OCI-LY7 (cell line): ENCODE measurements around the gene GATAD1. TPM values are rescaled to one million over a fixed set of nuclear protein-coding genes. Genes with fewer than 3 reads are reported as not detected.
"Not testable (repeated sequence)": the region's sequence is repeated elsewhere in the genome, so short reads cannot be mapped to it uniquely, and the experiment has no call there.

Experiments
- BruUV-seq: library from RNA; stranded (reverse); fragments of 400-500 nt; replicated peaks from 2 replicates; lab custom pipeline; 2021; lab: Mats Ljungman, UMichigan
- CTCF ChIA-PET: fragments of 300-600 bp; sonication (Branson Sonifier 250); formaldehyde crosslinking; loops from one replicate; lab custom pipeline; 2022; ENCODE audit warnings: antibody characterized with exemption; ENCODE audit not compliant: unreplicated experiment; lab: Charles Lee
- POLR2A ChIA-PET: fragments of 300-600 bp; sonication (Branson Sonifier 250); formaldehyde crosslinking; loops from one replicate; lab custom pipeline; 2022; ENCODE audit warnings: antibody characterized with exemption; lab: Charles Lee
- DNase-seq: peaks from one replicate; pipeline ENCODE4 v3.0.0-alpha.2; 2015; ENCODE audit warnings: low spot score
- H2AFZ ChIP-seq: fragments of 200-600 bp; sonication (generic), shearing (Covaris generic); 2 replicates; pipeline ENCODE4 v1.6.1; 2014; ENCODE audit warnings: mild to moderate bottlenecking, antibody characterized with exemption, low read length, moderate library complexity
- H3K27ac ChIP-seq: fragments of 200-600 bp; sonication (generic); 2 replicates; pipeline ENCODE4 v1.5.1; 2014; ENCODE audit warnings: mixed run types, low read depth, mild to moderate bottlenecking, moderate library complexity, low read length, inconsistent platforms; ENCODE audit not compliant: poor library complexity, severe bottlenecking
- H3K36me3 ChIP-seq: fragments of 200-600 bp; sonication (generic); 2 replicates; pipeline ENCODE4 v1.6.1; 2014; ENCODE audit warnings: mild to moderate bottlenecking, antibody characterized with exemption, low read length, moderate library complexity, mixed read lengths; ENCODE audit not compliant: insufficient read depth
- H3K4me1 ChIP-seq: fragments of 200-600 bp; sonication (generic); 2 replicates; pipeline ENCODE4 v1.5.1; 2014; ENCODE audit warnings: mild to moderate bottlenecking, low read length; ENCODE audit not compliant: insufficient read depth, poor library complexity, severe bottlenecking
- H3K4me2 ChIP-seq: fragments of 200-600 bp; sonication (generic); 2 replicates; pipeline ENCODE4 v1.6.1; 2014; ENCODE audit warnings: mild to moderate bottlenecking, low read length
- H3K4me3 ChIP-seq: fragments of 200-600 bp; sonication (generic); 2 replicates; pipeline ENCODE4 v1.5.1; 2014; ENCODE audit warnings: mild to moderate bottlenecking, low read depth, low read length; ENCODE audit not compliant: poor library complexity, severe bottlenecking
- H3K79me2 ChIP-seq: fragments of 200-600 bp; sonication (generic); 2 replicates; pipeline ENCODE4 v1.6.1; 2016; ENCODE audit warnings: low read depth, mild to moderate bottlenecking, low read length, moderate library complexity, mixed read lengths; ENCODE audit not compliant: insufficient read depth
- H3K9me2 ChIP-seq: fragments of 200-600 bp; sonication (generic); 2 replicates; pipeline ENCODE4 v1.6.1; 2016; ENCODE audit warnings: mild to moderate bottlenecking, low read length, mixed read lengths; ENCODE audit not compliant: insufficient read depth
- H3K9me3 ChIP-seq: fragments of 200-600 bp; sonication (generic); 2 replicates; pipeline ENCODE4 v1.6.1; 2014; ENCODE audit warnings: mild to moderate bottlenecking, mixed run types, low read length, mixed read lengths
- H4K20me1 ChIP-seq: fragments of 200-600 bp; sonication (generic); 2 replicates; pipeline ENCODE4 v1.6.1; 2014; ENCODE audit warnings: mild to moderate bottlenecking, antibody characterized with exemption, low read length, moderate library complexity, mixed read lengths; ENCODE audit not compliant: insufficient read depth
- EZH2phosphoT487 ChIP-seq: fragments of 200-600 bp; sonication (generic); IDR thresholded peaks from 2 replicates; pipeline ENCODE4 v1.6.1; 2018; ENCODE audit warnings: low read depth, borderline replicate concordance, mild to moderate bottlenecking, mixed run types, antibody characterized with exemption, low read length, moderate library complexity, mixed read lengths
- intact Hi-C: fragments of 100-400 bp; cut with micrococcal nuclease; formaldehyde crosslinking; loops from one replicate; pipeline ENCODE4 v1.10.0; 2022; ENCODE audit not compliant: unreplicated experiment
- total RNA-seq, 2 experiments: library from RNA; depleted of rRNA in 1 of 2; stranded (reverse); fragments of >200 nt in 1 of 2; shearing (Covaris generic) in 1 of 2; gene quantifications; 2 replicates each; pipeline ENCODE4 v1.2.3, GENCODE V29; 2014 to 2022
- TF ChIP-seq, protein P1 (sequence below): fragments of 200-600 bp; sonication (generic); conservative IDR thresholded peaks from 2 replicates; pipeline ENCODE4 v1.5.1; 2014; ENCODE audit warnings: mild to moderate bottlenecking, antibody characterized with exemption, low read length, moderate library complexity, mixed read lengths

GATAD1 gene
- total RNA-seq, 2 experiments from 2014 or later = 19.6 to 37.9 TPM

DNA sequence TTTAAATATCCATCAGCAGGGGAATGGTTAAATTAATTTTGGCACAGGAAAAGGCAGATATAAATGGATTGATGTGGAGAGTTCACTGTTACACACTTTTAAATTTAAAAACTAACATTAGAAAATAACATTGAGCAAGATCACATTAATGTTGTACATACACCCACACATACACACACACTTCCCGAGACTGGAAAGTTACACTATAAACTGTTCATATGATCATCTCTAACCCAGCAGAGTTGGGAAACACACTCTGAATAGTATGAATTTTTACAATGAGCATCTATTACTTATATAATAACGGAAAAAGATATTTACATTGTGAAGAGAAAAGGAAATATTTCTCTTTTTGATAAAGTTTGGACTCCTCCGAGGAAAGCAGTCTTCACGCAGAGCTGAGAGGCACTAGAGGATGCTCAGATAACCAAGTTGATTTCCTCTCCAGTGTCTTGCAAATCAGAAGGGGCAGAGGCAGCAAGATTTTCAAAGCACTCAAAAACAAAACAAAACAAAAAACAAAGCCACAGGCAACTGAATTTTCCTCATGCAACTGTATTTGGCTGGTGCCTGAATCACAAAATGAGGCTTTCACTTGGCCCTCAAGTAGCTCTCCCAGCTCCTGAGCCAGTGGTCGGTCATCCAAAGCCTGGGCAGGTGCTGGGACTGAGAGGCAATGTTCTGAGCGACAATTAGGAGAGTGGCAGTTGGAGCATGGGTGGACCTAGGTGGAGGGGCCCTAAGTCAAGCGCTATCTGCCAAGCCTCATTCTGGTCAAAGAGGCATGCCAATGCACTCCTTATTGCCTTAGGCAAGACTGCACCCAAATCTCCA is 10.5 kb upstream of the GATAD1 start:
- H3K27ac ChIP-seq = no peak overlapping the region
- no peak overlapping the region for H3K4me3 ChIP-seq
- H3K36me3 ChIP-seq = no peaks in the 10 kb centered on the region
- no peak overlapping the region for H3K4me2 ChIP-seq
- H3K9me2 ChIP-seq = no peaks in the 10 kb centered on the region
- no peak overlapping the region for H2AFZ ChIP-seq
- no TSS peak for BruUV-seq
- ChIA-PET POLR2A (no interaction called here), CTCF (no interaction called here)
- no peaks in the 10 kb centered on the region for H3K9me3 ChIP-seq
- no peaks in the 10 kb centered on the region for H4K20me1 ChIP-seq
- no peak for DNase-seq
- H3K4me1 ChIP-seq = no peaks in the 10 kb centered on the region
- intact Hi-C loops = no loop called here
- TF ChIP-seq EZH2phosphoT487 = no peak
- TF ChIP-seq, protein P1, sequence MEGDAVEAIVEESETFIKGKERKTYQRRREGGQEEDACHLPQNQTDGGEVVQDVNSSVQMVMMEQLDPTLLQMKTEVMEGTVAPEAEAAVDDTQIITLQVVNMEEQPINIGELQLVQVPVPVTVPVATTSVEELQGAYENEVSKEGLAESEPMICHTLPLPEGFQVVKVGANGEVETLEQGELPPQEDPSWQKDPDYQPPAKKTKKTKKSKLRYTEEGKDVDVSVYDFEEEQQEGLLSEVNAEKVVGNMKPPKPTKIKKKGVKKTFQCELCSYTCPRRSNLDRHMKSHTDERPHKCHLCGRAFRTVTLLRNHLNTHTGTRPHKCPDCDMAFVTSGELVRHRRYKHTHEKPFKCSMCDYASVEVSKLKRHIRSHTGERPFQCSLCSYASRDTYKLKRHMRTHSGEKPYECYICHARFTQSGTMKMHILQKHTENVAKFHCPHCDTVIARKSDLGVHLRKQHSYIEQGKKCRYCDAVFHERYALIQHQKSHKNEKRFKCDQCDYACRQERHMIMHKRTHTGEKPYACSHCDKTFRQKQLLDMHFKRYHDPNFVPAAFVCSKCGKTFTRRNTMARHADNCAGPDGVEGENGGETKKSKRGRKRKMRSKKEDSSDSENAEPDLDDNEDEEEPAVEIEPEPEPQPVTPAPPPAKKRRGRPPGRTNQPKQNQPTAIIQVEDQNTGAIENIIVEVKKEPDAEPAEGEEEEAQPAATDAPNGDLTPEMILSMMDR = no peak
- no peaks in the 10 kb centered on the region for H3K79me2 ChIP-seq

DNA sequence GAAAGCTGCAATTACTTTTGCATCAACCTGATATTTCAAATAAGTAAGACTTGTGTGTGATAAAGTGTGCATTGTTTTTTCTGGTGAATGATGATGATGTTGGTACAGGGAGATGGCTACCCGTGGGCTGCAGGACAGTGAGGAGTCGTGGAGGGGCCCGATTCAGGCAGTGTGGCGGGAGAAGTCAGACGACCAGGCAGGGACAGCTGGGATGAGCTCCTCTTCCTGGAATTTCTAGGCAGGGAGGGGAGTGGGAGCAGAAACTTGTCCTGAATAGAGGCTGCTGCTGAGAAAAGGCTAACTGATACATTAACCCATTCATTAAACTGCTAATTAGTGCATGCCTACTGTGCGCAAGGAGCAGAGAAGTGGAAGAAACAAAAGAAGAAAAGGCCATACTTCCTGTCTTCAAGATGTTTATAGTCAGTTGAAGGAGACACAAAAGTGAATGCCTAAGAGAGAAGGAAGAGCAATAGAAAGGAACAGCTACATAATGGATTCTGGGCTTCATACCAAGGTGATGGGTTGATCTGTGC is 9.3 kb upstream of the GATAD1 start:
- ChIA-PET POLR2A (interaction anchor here (0.8 kb wide), 1 partner anchor 8 kb away, joined by 3 read pairs; no protein-coding TSS in a partner anchor), CTCF (no interaction called here)
- no peak for DNase-seq
- Histone ChIP-seq H4K20me1 (no peaks in the 10 kb centered on the region), H3K27ac (no peak overlapping the region), H2AFZ (no peak overlapping the region), H3K36me3 (no peaks in the 10 kb centered on the region), H3K4me2 (no peak overlapping the region), H3K9me2 (no peaks in the 10 kb centered on the region), H3K4me1 (no peaks in the 10 kb centered on the region), H3K9me3 (no peaks in the 10 kb centered on the region), H3K79me2 (no peaks in the 10 kb centered on the region), H3K4me3 (no peak overlapping the region)
- intact Hi-C loops = no loop called here
- TF ChIP-seq EZH2phosphoT487 = no peak
- TF ChIP-seq, protein P1 = no peak
- no TSS peak for BruUV-seq

DNA sequence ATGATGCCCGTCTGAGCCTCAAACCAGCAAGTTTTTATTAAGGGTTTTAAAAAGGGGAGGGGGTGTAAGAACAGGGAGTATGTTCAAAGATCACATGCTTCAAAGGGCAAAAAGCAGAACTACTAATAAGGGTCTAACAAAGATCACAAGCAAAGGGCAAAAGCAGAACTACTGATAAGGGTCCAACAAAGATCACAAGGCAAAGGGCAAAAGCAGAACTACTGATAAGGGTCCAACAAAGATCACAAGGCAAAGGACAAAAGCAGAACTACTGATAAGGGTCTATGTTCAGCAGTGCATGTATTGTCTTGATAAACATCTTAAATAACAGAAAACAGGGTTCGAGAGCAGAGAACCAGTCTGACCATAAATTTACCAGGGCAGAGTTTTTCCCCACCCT is 4.6 kb upstream of the GATAD1 start:
- H3K9me2 ChIP-seq, H4K20me1 ChIP-seq, DNase-seq, H3K79me2 ChIP-seq, BruUV-seq, intact Hi-C loops, H3K4me3 ChIP-seq, H3K4me2 ChIP-seq, POLR2A ChIA-PET, H3K9me3 ChIP-seq, H3K27ac ChIP-seq, H3K4me1 ChIP-seq, H3K36me3 ChIP-seq, CTCF ChIA-PET, H2AFZ ChIP-seq: not testable (repeated sequence)
